HG03565 (cell line): ENCODE data around the gene ERMN.
"Not testable (repeated sequence)": the region's sequence is repeated elsewhere in the genome, so short reads cannot be mapped to it uniquely, and the experiment has no call there.

Experiments used
- ATAC-seq: cut with Tn5 transposase; IDR thresholded peaks from one replicate; pipeline ENCODE4 v1.9.1; 2021; ENCODE audit warnings: mild to moderate bottlenecking, moderate library complexity; ENCODE audit not compliant: unreplicated experiment

Gene ERMN

GRCh38 chr2:157325786-157326185 is at the start of gene ERMN:
Gene ERMN, minus strand, starts transcription at chr2:157325824. Its CDS starts 182 bp downstream, at chr2:157325642.
- no peak for ATAC-seq

GRCh38 chr2:157375384-157375783 is 49.8 kb upstream of the ERMN start:
- ATAC-seq = no peak

- not testable (repeated sequence) for ATAC-seq
These were observed 42.9 kb upstream of the ERMN start for GRCh38 chr2:157368508-157368907.

GRCh38 chr2:157367704-157368103 is 42.1 kb upstream of the ERMN start:
- ATAC-seq = no peak

- ATAC-seq = peak; percentile 88
These were observed 38.8 kb upstream of the ERMN start for GRCh38 chr2:157364257-157364974.

GRCh38 chr2:157363612-157364101 is 38.0 kb upstream of the ERMN start:
- ATAC-seq = peak; percentile 40

GRCh38 chr2:157362627-157363026 is 37.0 kb upstream of the ERMN start:
- ATAC-seq = no peak

GRCh38 chr2:157361526-157361925 is 35.9 kb upstream of the ERMN start:
- ATAC-seq = no peak

- no peak for ATAC-seq
These were observed 34.0 kb upstream of the ERMN start for GRCh38 chr2:157359628-157360027.

GRCh38 chr2:157355618-157356017 is 30.0 kb upstream of the ERMN start:
- ATAC-seq = no peak

GRCh38 chr2:157349949-157350515 is 24.4 kb upstream of the ERMN start:
- ATAC-seq = no peak

- no peak for ATAC-seq
These were observed 22.8 kb upstream of the ERMN start for GRCh38 chr2:157348291-157348921.

GRCh38 chr2:157345647-157346389 is 20.2 kb upstream of the ERMN start:
- no peak for ATAC-seq

GRCh38 chr2:157341381-157341780 is 15.8 kb upstream of the ERMN start:
- not testable (repeated sequence) for ATAC-seq

- no peak for ATAC-seq
These were observed 14.5 kb upstream of the ERMN start for GRCh38 chr2:157339965-157340655.

- ATAC-seq = no peak
These were observed 12.4 kb upstream of the ERMN start for GRCh38 chr2:157337978-157338377.

GRCh38 chr2:157336137-157337010 is 10.8 kb upstream of the ERMN start:
- no peak for ATAC-seq

GRCh38 chr2:157334797-157335196 is 9.2 kb upstream of the ERMN start:
- no peak for ATAC-seq

GRCh38 chr2:157334335-157334734 is 8.7 kb upstream of the ERMN start:
- no peak for ATAC-seq
